Epidermal melanocyte (primary cell): ENCODE measurements around the gene SPEG.
A peak's percentile ranks its signal among the peaks of the same experiment; 100 is the strongest.

Experiments
- DNase-seq: peaks from one replicate; pipeline ENCODE4 v3.0.0; 2011; ENCODE audit warnings: low spot score; ENCODE audit not compliant: insufficient read length

Gene SPEG

GRCh38 chr2:219527472-219527871 lies 92.8 kb downstream of the SPEG start:
- no peak for DNase-seq

- peak; percentile 97 for DNase-seq
Observed at GRCh38 chr2:219530048-219530963, 95.7 kb downstream of the SPEG start.

- no peak for DNase-seq
Observed at GRCh38 chr2:219531639-219532377, 97.2 kb downstream of the SPEG start.

DNA sequence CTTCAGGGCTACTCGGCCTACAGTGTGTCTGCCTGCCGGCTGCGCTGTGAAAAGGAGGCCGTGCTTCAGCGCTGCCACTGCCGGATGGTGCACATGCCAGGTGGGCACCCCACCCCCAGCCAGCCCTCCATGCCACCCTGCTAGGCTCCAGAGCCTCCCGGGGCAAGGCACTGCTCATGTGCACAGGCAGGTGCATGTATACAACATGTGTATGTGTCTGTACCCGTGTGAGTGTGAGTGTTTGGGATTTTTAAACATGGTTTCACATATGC lies 97.7 kb downstream of the SPEG start:
- DNase-seq, result no peak

- DNase-seq, result no peak
Observed at GRCh38 chr2:219533930-219534661, 99.5 kb downstream of the SPEG start.

DNA sequence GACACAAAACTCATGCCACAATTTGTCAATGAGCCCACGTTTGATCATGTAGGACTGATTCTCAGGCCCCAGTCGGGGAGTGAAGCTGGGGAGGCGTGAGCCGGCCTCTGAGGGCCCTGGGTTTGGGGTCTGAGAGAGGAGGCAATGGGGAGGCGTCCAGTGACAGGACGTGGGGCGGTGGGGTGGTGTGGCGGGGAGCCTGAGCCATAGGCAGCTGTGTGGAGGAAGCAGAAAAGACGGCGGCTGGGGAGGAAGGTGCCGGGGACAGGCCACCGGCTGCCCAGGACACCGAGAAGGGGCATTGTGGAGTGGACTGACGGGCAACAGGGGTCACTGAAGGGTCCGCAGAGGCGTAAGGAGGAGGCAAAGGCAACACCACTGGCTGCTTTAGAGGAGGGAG lies 101.8 kb downstream of the SPEG start:
- no peak for DNase-seq

GRCh38 chr2:219536967-219537366 lies 102.3 kb downstream of the SPEG start:
- no peak for DNase-seq

DNA sequence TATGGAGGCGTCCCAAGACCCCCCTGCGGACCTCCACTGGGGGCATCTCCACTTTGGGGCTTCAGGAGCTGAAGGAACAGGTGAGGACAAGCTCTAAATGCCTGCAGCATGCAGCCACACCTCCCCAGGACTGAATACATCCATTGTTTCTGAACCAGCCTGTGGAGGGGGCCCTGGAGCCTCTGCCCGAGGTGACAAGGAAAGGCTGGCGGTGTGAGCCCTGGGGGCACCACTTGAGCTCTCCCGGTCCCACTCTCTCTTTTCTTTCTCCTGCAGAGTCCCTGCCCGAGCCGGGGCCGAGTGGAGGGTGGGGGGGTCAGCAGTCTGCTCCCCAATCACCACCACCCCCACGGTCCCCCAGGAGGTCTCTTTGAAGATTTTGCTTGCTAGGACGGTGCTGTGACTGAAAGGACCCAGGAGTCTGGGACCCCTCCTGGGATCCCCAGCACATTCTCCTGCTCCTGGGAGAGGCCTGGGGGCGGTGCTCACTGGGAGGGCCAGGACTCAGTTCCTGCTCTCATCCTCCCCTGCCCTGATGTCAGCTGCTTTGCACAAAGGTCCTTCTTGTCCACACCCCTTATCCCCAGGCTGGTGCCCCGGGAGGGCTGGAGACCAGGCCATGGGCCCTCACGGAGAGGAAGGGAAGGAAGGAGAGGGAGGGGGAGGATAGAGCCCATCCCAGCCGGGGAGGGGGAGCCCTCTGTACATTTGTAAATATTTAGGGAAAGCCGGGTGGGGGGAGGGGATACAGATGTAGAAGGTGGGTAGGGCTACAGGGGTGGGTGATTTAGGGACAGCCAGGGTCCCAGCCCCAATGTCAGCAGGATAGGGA lies 103.2 kb downstream of the SPEG start:
- DNase-seq, result peak; percentile 73

GRCh38 chr2:219538504-219538951 lies 103.9 kb downstream of the SPEG start:
- peak; percentile 93 for DNase-seq

DNA sequence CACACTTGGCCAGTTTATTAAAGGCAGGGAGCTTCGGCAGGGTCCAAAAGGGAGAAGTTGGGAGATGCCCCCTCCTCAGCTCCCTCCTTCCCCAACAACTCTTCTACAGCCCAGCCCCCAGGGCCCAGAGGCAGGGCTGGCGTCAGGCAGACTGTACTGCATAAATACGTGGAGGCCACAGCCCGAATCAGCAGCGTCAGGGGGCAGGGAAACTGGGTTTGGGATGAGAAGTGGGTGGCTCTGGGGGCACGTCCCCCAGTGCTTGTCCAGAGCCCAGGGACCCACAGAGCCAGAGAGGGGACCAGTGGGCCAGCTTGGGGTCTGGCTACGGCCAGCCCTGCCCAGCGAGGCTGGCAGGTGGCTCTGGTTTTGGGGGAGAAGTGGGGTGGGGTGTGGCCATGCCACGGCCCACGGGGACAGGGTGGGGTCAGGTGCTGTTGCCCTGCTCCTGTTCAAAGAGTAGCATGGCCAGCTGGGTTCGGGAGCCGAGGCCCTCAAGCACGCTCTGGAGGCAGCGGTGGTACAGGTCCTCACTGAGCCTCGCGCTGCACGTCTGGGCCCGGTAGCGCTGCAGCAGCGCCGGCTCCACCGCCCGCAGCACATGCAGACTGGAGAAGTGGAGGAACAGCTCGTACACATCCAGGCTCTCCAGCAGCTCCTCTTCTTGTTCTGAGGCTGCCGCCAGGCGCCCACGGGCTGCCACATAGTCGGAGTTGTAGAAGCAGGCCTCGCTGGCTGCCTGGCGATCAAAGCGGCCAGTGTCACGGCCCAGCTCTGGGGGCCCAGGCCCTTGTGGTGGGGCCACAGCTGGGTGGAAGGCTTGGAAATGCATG lies 104.5 kb downstream of the SPEG start:
- no peak for DNase-seq

GRCh38 chr2:219539926-219540678 lies 105.5 kb downstream of the SPEG start:
- DNase-seq, result no peak

GRCh38 chr2:219540784-219541504 lies 106.3 kb downstream of the SPEG start:
- DNase-seq, result no peak

DNA sequence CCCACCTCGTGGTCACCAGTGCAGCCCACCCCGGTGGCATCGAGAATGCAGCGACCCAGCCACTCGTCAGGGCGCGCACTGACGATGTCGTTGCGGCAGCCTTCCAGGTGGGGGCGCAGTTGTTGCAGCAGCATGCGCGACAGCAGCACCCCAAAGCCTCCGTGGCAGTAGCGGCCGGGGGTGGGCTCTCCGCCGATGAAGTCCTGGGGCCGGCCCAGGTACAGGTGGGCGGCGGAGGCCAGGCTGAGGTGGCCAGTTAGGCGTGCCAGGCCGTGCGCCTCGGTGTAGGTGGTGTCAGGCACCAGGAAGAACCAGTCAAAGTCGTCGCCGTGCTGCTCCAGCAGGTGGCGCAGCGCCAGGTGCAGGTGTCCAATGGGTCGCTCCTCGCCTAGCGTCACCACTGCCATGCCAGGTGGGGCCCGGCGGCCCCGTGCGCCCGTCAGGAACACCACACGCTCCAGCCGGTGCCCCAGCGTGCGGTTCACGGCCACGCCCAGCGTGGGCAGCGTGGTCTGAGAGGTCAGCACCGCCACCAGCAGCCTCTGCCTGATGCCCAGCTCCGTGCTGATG lies 107.1 kb downstream of the SPEG start:
- no peak for DNase-seq

GRCh38 chr2:219542931-219543595 lies 108.4 kb downstream of the SPEG start:
- no peak for DNase-seq

DNA sequence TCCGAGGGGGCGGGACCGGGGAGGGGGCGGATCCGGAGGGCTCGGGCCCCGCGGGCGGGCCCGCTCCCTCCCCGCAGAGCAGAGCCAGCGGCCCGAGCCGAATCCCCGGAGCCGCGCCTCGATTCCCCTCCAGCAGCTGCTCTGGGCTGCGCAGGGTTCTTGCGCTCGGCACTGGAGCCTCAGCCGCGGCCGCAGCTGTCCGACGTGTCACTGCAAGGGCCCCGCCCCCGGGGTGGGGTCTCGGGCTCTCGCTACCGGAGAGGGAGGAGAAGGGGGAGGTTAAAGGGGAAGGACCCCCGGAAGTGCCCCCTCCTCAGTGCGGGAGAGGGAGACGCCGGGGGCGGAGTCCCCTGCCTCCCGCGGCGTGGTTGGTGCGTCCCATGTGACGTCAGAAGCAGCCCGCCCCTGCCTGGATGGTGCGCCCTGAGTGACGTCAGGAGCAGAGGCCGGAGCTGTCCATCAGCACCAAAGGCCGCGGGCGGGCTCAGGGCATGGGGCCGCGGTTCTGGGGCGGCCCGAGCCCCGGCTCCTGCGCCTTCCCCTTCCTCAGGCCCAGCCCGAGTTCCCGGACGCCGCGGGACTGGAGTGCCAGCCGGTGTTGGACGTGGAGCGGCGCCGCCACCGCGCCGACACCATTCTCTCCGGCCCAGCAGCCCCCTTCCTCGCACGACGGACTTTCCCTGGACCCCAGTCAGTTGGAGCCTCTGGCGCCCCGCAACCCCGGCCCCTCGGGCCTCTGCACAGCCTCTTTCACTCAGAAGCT lies 109.1 kb downstream of the SPEG start, which contains the start of the genes CHPF and TMEM198:
CHPF (minus strand) TSS at position 214 of the 763 bp plus-strand sequence. CDS start 271 bp downstream, outside the sequence.
TMEM198 (plus strand) TSS at position 433 of the 763 bp plus-strand sequence. CDS start 700 bp downstream, outside the sequence.
- peak; percentile 99 for DNase-seq

- no peak for DNase-seq
Observed at GRCh38 chr2:219544567-219544966, 109.9 kb downstream of the SPEG start.
